Bronchial epithelial cell (primary cell): ENCODE results near the gene COG3. TPM values are rescaled to one million over a fixed set of nuclear protein-coding genes. Genes with fewer than 3 reads are reported as not detected.
"Not testable (repeated sequence)": the region's sequence is repeated elsewhere in the genome, so short reads cannot be mapped to it uniquely, and the experiment has no call there.

ENCODE experiments used
- DNase-seq: peaks from one replicate; pipeline ENCODE4 v3.0.0-alpha.2; 2010; ENCODE audit warnings: low read depth
- FAIRE-seq: peaks from 2 replicates; lab custom pipeline; 2011; peaks lifted over from hg19 to GRCh38; lab: Jason Lieb, UNC
- H3K27me3 ChIP-seq: 2 replicates; pipeline ENCODE4 v1.5.1; 2011; ENCODE audit warnings: low read length; ENCODE audit not compliant: control insufficient read depth, insufficient read depth
- H3K36me3 ChIP-seq: 2 replicates; pipeline ENCODE4 v1.5.1; 2011; ENCODE audit warnings: low read length; ENCODE audit not compliant: control insufficient read depth, insufficient read depth
- H3K4me3 ChIP-seq: 2 replicates; pipeline ENCODE4 v1.5.1; 2011; ENCODE audit warnings: mild to moderate bottlenecking, low read depth, low read length, control low read depth
- CTCF ChIP-seq: IDR thresholded peaks from 2 replicates; pipeline ENCODE4 v1.5.1; 2011; ENCODE audit warnings: mild to moderate bottlenecking, moderate library complexity, low read length, control low read depth, inconsistent platforms; ENCODE audit not compliant: insufficient read depth, severe bottlenecking
- total RNA-seq: library from RNA; depleted of rRNA; stranded (reverse); fragments of >200 nt; gene quantifications from 2 replicates; pipeline ENCODE4 v1.2.1, GENCODE V29; 2014

The COG3 gene
- total RNA-seq, 1 donor from 2014 or later = 47.4 TPM

- Histone ChIP-seq H3K4me3 (no peak overlapping the region), H3K36me3 (no peaks in the 10 kb centered on the region), H3K27me3 (no peaks in the 10 kb centered on the region)
- no peak for TF ChIP-seq CTCF
- no peak for DNase-seq
- FAIRE-seq = no peak
Observed at GRCh38 chr13:45419945-45420344, 44.8 kb upstream of the COG3 start.

DNA sequence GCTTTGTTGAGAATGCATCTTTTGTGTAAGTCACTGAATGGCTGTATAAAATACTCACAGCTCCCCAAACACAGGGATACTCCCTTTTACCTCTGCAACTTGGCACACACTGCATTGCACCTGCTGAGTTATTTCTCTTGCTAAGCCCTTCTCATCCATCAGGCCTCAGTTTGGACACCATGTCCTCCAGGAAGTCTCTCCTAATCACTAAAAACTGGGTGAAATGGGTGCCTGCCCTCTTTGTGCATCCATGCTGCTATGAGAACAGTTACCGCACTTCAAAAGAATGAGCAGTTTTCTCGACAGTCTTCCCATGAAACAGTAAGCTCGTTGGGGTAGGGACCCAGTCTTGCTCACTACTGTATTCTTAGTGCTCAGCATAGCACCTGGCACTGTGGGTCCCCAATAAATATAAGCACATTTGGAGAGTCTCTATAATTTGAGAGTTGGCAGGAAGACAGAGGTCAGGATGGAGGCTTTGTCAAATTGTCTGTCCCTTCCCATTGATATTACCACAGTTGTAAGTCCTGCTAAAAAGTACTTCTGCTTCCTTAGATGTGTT lies 41.9 kb upstream of the COG3 start:
- Histone ChIP-seq H3K27me3 (no peaks in the 10 kb centered on the region), H3K36me3 (no peaks in the 10 kb centered on the region), H3K4me3 (no peak overlapping the region)
- TF ChIP-seq CTCF = no peak
- no peak for DNase-seq
- FAIRE-seq = no peak

GRCh38 chr13:45426056-45426841 lies 38.5 kb upstream of the COG3 start:
- H3K4me3 ChIP-seq, H3K36me3 ChIP-seq, DNase-seq, FAIRE-seq, H3K27me3 ChIP-seq: not testable (repeated sequence)

GRCh38 chr13:45432737-45433380 lies 31.9 kb upstream of the COG3 start:
- Histone ChIP-seq H3K27me3 (no peaks in the 10 kb centered on the region), H3K4me3 (no peak overlapping the region), H3K36me3 (no peaks in the 10 kb centered on the region)
- TF ChIP-seq CTCF = no peak
- no peak for DNase-seq
- no peak for FAIRE-seq

GRCh38 chr13:45433381-45433790 lies 31.4 kb upstream of the COG3 start:
- no peak overlapping the region for H3K4me3 ChIP-seq
- no peaks in the 10 kb centered on the region for H3K27me3 ChIP-seq
- no peak for TF ChIP-seq CTCF
- DNase-seq = no peak
- no peak for FAIRE-seq
- no peaks in the 10 kb centered on the region for H3K36me3 ChIP-seq
